H54 (cell line): Measurements from ENCODE around the gene FN3KRP.

Experiments
- DNase-seq: peaks from one replicate; pipeline ENCODE4 v3.0.0; 2011; ENCODE audit warnings: low spot score, mixed read lengths; ENCODE audit not compliant: insufficient read length
- FAIRE-seq: peaks from 3 replicates; lab custom pipeline; 2011; peaks lifted over from hg19 to GRCh38; lab: Jason Lieb, UNC
- POLR2A ChIP-seq: IDR thresholded peaks from 2 replicates; pipeline ENCODE4 v1.6.1; 2011; ENCODE audit warnings: low read depth, mild to moderate bottlenecking, low read length

The FN3KRP gene

DNA sequence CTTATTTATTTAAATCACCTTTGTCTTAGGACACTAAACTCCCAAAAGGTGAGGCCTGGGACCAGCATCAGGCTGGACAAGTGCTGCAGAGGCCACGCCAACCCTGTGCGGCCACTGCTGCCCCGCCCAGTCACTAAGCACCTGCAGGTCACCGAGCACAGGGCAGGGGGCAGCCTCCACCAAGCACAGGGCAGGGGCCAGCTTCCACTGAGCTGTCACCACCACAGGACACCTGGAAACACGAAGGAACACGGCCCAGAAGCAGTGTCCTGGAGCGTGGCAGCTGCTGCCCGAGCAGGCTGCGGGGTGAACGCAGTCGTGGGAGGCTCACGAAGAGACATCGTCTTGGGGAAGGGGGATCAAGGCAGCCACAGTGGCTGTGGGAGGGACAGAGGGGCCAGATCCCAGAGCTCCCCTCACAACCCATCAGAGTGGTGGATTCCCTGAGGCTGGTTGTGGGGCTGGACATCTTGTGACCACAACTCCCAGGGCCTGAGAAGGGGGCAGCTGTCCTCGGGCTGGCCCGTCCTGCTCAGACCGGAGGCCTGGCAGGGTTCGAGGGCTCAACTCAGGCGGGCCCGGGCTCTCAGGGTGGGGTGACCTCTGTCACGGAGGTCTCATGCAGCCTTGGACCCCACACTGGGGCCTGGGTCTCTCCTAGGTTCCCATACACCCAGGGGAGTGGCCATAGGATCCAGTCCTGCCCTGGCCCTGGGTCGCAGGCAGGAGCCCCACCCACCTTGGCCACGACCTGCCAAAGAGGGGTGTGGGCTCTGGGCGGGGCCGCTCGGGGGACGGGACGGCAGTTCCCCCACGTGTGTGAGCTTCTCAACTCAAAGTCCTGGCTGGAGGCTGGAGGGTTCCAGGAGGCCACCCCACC is 36.7 kb upstream of the FN3KRP start:
- FAIRE-seq (no peak), DNase-seq (no peak)
- no peak for TF ChIP-seq POLR2A

DNA sequence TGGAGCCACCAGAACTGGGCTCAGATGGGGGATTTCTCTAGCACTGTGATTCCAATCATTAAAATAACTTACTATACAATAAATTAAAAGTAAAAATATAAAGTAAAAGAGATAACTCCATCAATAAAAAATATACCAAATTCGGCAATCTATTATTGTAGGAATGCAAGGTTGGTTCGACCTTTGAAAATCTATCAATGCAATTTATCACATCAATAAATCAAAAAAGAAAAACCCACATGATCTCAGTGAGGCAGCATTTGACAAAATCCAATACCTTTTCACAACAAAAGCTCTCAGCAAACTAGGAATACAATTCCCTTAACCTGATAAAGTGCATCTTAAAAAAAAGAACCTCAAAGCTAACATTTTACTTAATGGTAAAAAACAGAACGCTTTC is 35.0 kb upstream of the FN3KRP start:
- no peak for TF ChIP-seq POLR2A
- DNase-seq (no peak), FAIRE-seq (no peak)

DNA sequence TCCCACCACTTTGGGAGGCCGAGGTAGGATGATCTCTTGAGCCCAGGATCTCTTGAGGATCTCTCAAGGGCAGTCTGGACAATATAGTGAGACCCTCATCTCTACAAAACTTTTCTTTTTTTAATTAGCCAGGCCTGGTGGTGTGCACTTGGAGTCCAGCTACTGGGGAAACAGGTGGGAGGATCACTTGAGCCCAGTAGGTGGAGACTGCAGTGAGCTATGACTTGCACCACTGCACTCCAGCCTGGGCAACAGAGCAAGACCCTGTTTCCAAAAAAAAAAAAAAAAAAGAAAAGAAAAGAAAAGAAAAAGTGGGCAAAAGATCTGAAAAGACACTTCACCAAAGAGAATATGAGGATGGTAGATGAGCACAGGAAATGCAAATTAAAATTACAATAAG is 33.0 kb upstream of the FN3KRP start:
- no peak for TF ChIP-seq POLR2A
- DNase-seq (no peak), FAIRE-seq (no peak)

GRCh38 chr17:82684228-82684841 is 32.2 kb upstream of the FN3KRP start:
- DNase-seq (no peak), FAIRE-seq (no peak)
- TF ChIP-seq POLR2A = no peak

DNA sequence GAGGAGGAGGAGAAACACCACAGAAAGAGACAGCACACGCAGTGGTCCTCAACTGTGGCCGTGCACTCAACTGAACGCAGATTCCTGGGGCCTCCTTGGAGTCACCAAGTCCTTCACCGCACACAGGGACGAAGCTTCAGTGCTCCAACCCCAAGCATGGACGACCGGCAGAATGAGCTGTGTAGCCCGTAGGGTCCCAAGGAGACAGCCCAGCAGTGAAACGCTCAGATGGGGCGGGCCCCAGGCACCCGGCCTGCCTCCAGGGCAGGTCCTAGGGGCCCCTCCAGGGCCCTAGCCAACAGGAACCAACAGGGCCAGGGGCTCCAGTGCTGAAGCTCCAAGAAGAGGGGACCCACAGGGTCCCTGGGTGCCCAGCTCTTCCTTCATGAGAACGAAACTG is 31.2 kb upstream of the FN3KRP start:
- FAIRE-seq (no peak), DNase-seq (no peak)
- TF ChIP-seq POLR2A = no peak

- TF ChIP-seq POLR2A = no peak
- DNase-seq (no peak), FAIRE-seq (no peak)
Measured at GRCh38 chr17:82686366-82687324, 29.9 kb upstream of the FN3KRP start.

DNA sequence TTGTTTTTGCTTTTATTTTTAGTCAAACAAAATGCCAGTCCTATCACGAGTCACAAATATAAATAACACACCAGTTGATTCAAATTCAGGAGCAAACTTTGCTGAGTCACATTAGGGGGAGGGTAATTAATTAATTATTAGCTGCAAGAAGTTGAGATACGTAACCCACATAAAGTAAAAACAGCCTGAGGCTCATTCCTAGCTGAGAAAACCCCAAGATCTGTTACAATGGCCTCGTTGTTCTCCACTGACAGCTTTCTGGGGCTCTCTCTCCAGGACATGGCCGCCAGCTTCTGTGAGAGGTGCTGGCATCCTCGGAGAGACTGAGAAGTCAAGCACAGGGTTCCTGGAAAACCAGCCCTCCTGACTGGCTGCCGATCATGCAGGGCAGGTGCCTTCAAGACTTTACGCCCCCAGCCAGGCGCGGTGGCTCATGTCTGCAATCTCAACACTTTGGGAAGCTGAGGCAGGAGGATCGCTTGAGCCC is 29.1 kb upstream of the FN3KRP start:
- DNase-seq (no peak), FAIRE-seq (no peak)
- TF ChIP-seq POLR2A = no peak

DNA sequence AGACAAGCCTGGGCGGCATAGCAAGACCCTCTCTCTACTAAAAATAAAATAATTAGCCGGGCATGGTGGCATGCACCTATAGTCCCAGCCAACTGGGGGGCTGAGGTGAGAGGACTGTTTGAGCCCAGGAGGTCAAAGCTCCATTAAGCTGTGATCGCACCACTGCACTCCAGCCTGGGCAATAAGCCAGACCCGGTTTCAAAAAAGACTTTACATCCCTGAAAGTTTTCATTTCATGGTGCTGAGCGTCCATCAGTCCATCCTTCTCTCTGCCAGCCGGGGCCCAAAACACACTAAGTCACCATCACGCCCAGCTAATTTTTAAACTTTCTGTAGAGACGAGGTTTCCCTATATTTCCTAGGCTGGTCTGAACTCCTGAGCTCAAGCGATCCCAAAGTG is 28.6 kb upstream of the FN3KRP start:
- no peak for TF ChIP-seq POLR2A
- no peak for FAIRE-seq
- DNase-seq = no peak

- FAIRE-seq (no peak), DNase-seq (no peak)
- TF ChIP-seq POLR2A = no peak
Measured at GRCh38 chr17:82689077-82689476, 27.4 kb upstream of the FN3KRP start.

DNA sequence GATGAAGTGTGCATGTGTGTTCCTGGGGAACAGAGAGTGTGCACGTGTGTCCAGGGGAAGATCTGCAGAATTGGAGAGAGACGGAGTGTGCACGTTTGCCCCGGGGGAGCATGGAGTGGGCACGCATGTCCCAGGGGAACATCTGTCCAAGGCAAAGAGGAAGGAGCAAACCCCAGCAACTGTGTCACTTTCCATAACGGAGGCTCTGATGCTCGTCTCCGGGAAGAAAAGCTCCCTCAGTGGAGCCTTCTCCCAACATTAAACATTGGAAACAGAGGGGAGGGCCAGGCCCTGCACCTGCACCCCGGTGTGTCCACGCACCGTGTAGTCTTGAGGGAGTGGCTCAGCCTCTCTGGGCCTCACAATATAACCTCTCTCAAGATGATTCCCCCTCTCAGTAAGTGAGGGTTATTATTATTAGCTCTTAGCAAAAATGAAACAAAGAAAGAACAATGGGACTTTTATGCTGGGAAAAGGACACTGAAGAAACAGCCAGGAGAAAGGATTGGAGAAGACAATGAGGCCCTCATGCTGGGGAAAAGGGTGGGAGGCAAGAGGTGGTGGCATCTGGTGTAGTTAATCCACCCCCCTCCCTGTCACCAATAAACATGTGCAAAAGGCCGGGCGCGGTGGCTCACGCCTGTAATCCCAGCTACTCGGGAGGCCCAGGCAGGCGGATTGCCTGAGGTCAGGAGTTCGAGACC is 25.6 kb upstream of the FN3KRP start:
- no peak for FAIRE-seq
- DNase-seq = no peak
- no peak for TF ChIP-seq POLR2A

DNA sequence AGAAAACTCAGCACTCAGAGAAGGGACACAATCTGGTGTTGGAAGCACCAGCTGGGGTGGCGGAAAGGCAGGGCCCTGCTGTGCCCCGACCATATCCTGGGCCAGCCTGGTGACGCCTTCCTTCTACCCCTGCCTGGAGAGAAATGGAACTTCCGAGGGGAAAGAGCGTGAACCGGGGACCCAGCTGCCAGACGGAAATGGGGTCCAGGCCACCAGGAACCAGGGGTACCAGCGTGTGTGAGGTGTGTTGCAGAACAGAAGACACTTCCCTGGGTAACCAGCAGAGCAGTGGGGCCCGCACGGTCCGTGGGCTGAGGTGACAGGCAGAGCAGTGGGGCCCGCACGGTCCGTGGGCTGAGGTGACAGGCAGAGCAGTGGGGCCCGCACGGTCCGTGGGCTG is 24.8 kb upstream of the FN3KRP start:
- DNase-seq (no peak), FAIRE-seq (no peak)
- no peak for TF ChIP-seq POLR2A

DNA sequence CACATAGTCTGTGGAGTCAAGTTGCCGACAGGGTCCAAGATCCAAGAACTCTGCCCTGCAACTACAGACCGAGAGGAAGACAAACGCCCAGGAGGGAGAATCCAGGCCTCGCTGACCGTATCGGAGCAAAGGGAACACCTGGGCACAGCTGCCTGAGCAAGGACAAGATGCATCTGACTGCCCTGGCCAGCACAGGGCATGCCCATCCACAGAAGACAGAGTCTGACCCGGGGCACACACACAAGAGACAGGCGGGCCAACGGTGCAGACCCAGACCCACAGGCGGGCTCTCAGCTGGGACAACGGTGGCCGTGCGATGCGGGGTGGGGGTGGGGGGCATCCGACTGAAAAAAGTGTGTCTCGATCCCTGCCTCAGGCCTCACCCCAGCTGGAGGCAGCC is 24.2 kb upstream of the FN3KRP start:
- TF ChIP-seq POLR2A = no peak
- no peak for DNase-seq
- no peak for FAIRE-seq
